GM23338 (cell line): ENCODE measurements around the gene KIF1A. TPM values are rescaled to one million over a fixed set of nuclear protein-coding genes. Genes with fewer than 3 reads are reported as not detected.

Experiments
- ATAC-seq: fragments of 200-7000 bp; cut with Tn5 transposase; 3 replicates; pipeline ENCODE4 v1.9.1; 2020
- DNase-seq: peaks from one replicate; pipeline ENCODE4 v3.0.0-alpha.2; 2015; ENCODE audit warnings: low spot score
- H2AFZ ChIP-seq: fragments of 200-600 bp; sonication (generic); 2 replicates; pipeline ENCODE4 v1.8.0; 2016; ENCODE audit warnings: antibody characterized with exemption, mild to moderate bottlenecking, moderate library complexity
- H3F3A ChIP-seq: fragments of 200-600 bp; sonication (generic); replicated peaks from 2 replicates; pipeline ENCODE4 v1.8.0; 2017; ENCODE audit warnings: antibody characterized with exemption, mixed run types, low read depth
- H3K27ac ChIP-seq: fragments of 200-600 bp; sonication (generic); 2 replicates; pipeline ENCODE4 v1.6.1; 2016; ENCODE audit warnings: low read depth
- H3K27me3 ChIP-seq: fragments of 200-600 bp; sonication (generic); 2 replicates; pipeline ENCODE4 v1.8.0; 2016; ENCODE audit warnings: mild to moderate bottlenecking, mixed run types, moderate library complexity; ENCODE audit not compliant: insufficient read depth
- H3K36me3 ChIP-seq: fragments of 200-600 bp; sonication (generic); 2 replicates; pipeline ENCODE4 v1.8.0; 2016; ENCODE audit warnings: mild to moderate bottlenecking; ENCODE audit not compliant: insufficient read depth
- H3K4me1 ChIP-seq: fragments of 200-600 bp; sonication (generic); 2 replicates; pipeline ENCODE4 v1.8.0; 2016; ENCODE audit warnings: mild to moderate bottlenecking, moderate library complexity; ENCODE audit not compliant: insufficient read depth
- H3K4me2 ChIP-seq: fragments of 200-600 bp; sonication (generic); 2 replicates; pipeline ENCODE4 v1.7.1; 2017; ENCODE audit warnings: mixed run types
- H3K4me3 ChIP-seq: fragments of 200-600 bp; sonication (generic); 2 replicates; pipeline ENCODE4 v1.6.1; 2016; ENCODE audit warnings: mixed run types
- H3K79me2 ChIP-seq: fragments of 200-600 bp; sonication (generic); replicated peaks from 2 replicates; pipeline ENCODE4 v1.8.0; 2017; ENCODE audit warnings: mild to moderate bottlenecking; ENCODE audit not compliant: insufficient read depth
- H3K9me2 ChIP-seq: fragments of 200-600 bp; sonication (generic); 2 replicates; pipeline ENCODE4 v1.8.0; 2017; ENCODE audit not compliant: insufficient read depth
- H4K20me1 ChIP-seq: fragments of 200-600 bp; sonication (generic); replicated peaks from 2 replicates; pipeline ENCODE4 v1.8.0; 2017; ENCODE audit warnings: mild to moderate bottlenecking; ENCODE audit not compliant: insufficient read depth
- H3K27ac Mint-ChIP-seq: 2 replicates; pipeline ENCODE4 v1.8.0; 2020; ENCODE audit warnings: inconsistent platforms, mild to moderate bottlenecking, moderate library complexity, mixed read lengths
- H3K27me3 Mint-ChIP-seq: 3 replicates; pipeline ENCODE4 v1.8.0; 2022; ENCODE audit warnings: low read depth, mild to moderate bottlenecking, moderate library complexity, mixed read lengths, inconsistent platforms; ENCODE audit not compliant: insufficient read depth, poor library complexity
- H3K36me3 Mint-ChIP-seq: 3 replicates; pipeline ENCODE4 v1.8.0; 2021; ENCODE audit warnings: low read depth, mild to moderate bottlenecking, inconsistent platforms, moderate library complexity, mixed read lengths
- H3K4me1 Mint-ChIP-seq: 3 replicates; pipeline ENCODE4 v1.8.0; 2020; ENCODE audit warnings: mild to moderate bottlenecking, inconsistent platforms, mixed read lengths
- H3K4me3 Mint-ChIP-seq: 3 replicates; pipeline ENCODE4 v1.8.0; 2021; ENCODE audit warnings: moderate library complexity, mild to moderate bottlenecking, inconsistent platforms, mixed read lengths
- H3K9me3 Mint-ChIP-seq: 3 replicates; pipeline ENCODE4 v1.8.0; 2020; ENCODE audit warnings: moderate library complexity, mild to moderate bottlenecking, inconsistent platforms, mixed read lengths
- CREB1 ChIP-seq: fragments of 250-450 bp; sonication (Bioruptor Pico); IDR thresholded peaks from 2 replicates; pipeline ENCODE4 v1.5.0; 2020; ENCODE audit warnings: low read depth, mild to moderate bottlenecking, moderate library complexity
- EZH2 ChIP-seq: fragments of 200-600 bp; sonication (generic); IDR thresholded peaks from one replicate; pipeline ENCODE4 v1.8.0; 2017; ENCODE audit warnings: antibody characterized with exemption, mild to moderate bottlenecking, low read depth; ENCODE audit not compliant: unreplicated experiment
- EZH2phosphoT487 ChIP-seq: fragments of 200-600 bp; sonication (generic); IDR thresholded peaks from one replicate; pipeline ENCODE4 v1.8.1; 2018; ENCODE audit warnings: antibody characterized with exemption; ENCODE audit not compliant: unreplicated experiment
- JUNB ChIP-seq: IDR thresholded peaks from one replicate; pipeline ENCODE4 v1.6.1; 2016; ENCODE audit warnings: antibody characterized with exemption; ENCODE audit not compliant: unreplicated experiment
- NANOG ChIP-seq: IDR thresholded peaks from 2 replicates; pipeline ENCODE4 v1.6.1; 2016; ENCODE audit warnings: antibody characterized with exemption, borderline replicate concordance
- POLR2AphosphoS5 ChIP-seq: IDR thresholded peaks from 2 replicates; pipeline ENCODE4 v1.6.1; 2016; ENCODE audit warnings: antibody characterized with exemption, low read depth
- STAT1 ChIP-seq: IDR thresholded peaks from one replicate; pipeline ENCODE4 v1.6.1; 2016; ENCODE audit warnings: antibody characterized with exemption; ENCODE audit not compliant: unreplicated experiment
- ZNF114 ChIP-seq: fragments of 250-450 bp; sonication (Bioruptor Pico); IDR thresholded peaks from 2 replicates; pipeline ENCODE4 v1.5.0; 2020; ENCODE audit warnings: mild to moderate bottlenecking, moderate library complexity
- ZNF331 ChIP-seq: fragments of 250-450 bp; sonication (Bioruptor Pico); IDR thresholded peaks from 2 replicates; pipeline ENCODE4 v1.5.0; 2020; ENCODE audit warnings: low read depth, mild to moderate bottlenecking, moderate library complexity
- polyA plus RNA-seq: library from polyadenylated mRNA; unstranded; fragments of >200 nt; fragmentation: Nextera tagmentation; extraction: Ambion mirVana; gene quantifications from 2 replicates; pipeline ENCODE4 v1.2.1, GENCODE V29; 2016
- total RNA-seq: library from RNA; depleted of rRNA; stranded (reverse); fragments of >200 nt; shearing (Covaris generic); gene quantifications from 2 replicates; pipeline ENCODE4 v1.2.3, GENCODE V29; 2014
- TF ChIP-seq, protein P1 (sequence below): fragments of 250-450 bp; sonication (Bioruptor Pico); IDR thresholded peaks from 2 replicates; pipeline ENCODE4 v1.5.0; 2020; ENCODE audit warnings: mild to moderate bottlenecking, moderate library complexity
- TF ChIP-seq, protein P2 (sequence below), 2 experiments: fragments of 200-600 bp in 1 of 2; sonication (generic) in 1 of 2; conservative IDR thresholded peaks; 2 replicates each; pipeline versions ENCODE4 v1.5.1 to v1.6.1; 2016 to 2017; ENCODE audit warnings: antibody characterized with exemption in 2 of 2, low read depth in 2 of 2, mild to moderate bottlenecking in 2 of 2, moderate library complexity in 1 of 2
- TF ChIP-seq, protein P3 (sequence below): IDR thresholded peaks from one replicate; pipeline ENCODE4 v1.6.1; 2018; ENCODE audit warnings: antibody characterized with exemption; ENCODE audit not compliant: unreplicated experiment
- TF ChIP-seq, protein P4 (sequence below): IDR thresholded peaks from 2 replicates; pipeline ENCODE4 v1.6.1; 2016; ENCODE audit warnings: antibody characterized with exemption

The KIF1A gene
- total and polyA plus RNA-seq, 2 experiments from 2014 or later: 169 to 214 TPM

DNA sequence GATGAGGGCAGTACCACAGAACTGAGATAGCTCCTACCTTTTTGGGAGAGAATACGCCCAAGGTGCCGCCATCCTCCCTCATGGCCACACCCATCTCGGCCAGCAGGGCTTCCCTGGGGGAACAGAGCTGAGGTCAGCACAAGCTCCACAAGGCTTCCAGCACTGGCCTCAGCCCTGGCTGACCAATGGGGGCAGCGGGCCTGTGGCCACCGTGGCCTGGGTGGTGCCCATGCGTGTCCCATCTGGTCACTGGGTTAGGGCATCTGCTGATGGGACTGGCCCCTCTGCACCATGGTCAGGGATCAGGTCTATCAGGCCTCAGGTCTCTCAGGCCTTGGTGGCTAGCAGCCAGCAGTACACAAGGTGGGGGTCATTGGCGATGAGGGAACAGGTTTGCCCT is 50.9 kb downstream of the KIF1A start:
- Histone ChIP-seq H3K4me2 (no peak overlapping the region), H4K20me1 (no peaks in the 10 kb centered on the region; the same call in 1 of the 2 replicates), H3K9me2 (no peaks in the 10 kb centered on the region), H2AFZ (no peak overlapping the region), H3K79me2 (no peaks in the 10 kb centered on the region), H3K4me1 (no peaks in the 10 kb centered on the region), H3K27me3 (no peaks in the 10 kb centered on the region), H3F3A (no peaks in the 10 kb centered on the region), H3K36me3 (peaks cover 23% of the 10 kb centered on the region), H3K4me3 (no peak overlapping the region), H3K27ac (no peak overlapping the region)
- no peak for DNase-seq
- TF ChIP-seq POLR2AphosphoS5 (no peak), CREB1 (CRISPR knock-in tag) (no peak), JUNB (no peak), EZH2 (no peak), ZNF114 (CRISPR knock-in tag) (no peak), STAT1 (no peak), EZH2phosphoT487 (no peak), ZNF331 (CRISPR knock-in tag) (no peak), NANOG (no peak)
- TF ChIP-seq, protein P1, sequence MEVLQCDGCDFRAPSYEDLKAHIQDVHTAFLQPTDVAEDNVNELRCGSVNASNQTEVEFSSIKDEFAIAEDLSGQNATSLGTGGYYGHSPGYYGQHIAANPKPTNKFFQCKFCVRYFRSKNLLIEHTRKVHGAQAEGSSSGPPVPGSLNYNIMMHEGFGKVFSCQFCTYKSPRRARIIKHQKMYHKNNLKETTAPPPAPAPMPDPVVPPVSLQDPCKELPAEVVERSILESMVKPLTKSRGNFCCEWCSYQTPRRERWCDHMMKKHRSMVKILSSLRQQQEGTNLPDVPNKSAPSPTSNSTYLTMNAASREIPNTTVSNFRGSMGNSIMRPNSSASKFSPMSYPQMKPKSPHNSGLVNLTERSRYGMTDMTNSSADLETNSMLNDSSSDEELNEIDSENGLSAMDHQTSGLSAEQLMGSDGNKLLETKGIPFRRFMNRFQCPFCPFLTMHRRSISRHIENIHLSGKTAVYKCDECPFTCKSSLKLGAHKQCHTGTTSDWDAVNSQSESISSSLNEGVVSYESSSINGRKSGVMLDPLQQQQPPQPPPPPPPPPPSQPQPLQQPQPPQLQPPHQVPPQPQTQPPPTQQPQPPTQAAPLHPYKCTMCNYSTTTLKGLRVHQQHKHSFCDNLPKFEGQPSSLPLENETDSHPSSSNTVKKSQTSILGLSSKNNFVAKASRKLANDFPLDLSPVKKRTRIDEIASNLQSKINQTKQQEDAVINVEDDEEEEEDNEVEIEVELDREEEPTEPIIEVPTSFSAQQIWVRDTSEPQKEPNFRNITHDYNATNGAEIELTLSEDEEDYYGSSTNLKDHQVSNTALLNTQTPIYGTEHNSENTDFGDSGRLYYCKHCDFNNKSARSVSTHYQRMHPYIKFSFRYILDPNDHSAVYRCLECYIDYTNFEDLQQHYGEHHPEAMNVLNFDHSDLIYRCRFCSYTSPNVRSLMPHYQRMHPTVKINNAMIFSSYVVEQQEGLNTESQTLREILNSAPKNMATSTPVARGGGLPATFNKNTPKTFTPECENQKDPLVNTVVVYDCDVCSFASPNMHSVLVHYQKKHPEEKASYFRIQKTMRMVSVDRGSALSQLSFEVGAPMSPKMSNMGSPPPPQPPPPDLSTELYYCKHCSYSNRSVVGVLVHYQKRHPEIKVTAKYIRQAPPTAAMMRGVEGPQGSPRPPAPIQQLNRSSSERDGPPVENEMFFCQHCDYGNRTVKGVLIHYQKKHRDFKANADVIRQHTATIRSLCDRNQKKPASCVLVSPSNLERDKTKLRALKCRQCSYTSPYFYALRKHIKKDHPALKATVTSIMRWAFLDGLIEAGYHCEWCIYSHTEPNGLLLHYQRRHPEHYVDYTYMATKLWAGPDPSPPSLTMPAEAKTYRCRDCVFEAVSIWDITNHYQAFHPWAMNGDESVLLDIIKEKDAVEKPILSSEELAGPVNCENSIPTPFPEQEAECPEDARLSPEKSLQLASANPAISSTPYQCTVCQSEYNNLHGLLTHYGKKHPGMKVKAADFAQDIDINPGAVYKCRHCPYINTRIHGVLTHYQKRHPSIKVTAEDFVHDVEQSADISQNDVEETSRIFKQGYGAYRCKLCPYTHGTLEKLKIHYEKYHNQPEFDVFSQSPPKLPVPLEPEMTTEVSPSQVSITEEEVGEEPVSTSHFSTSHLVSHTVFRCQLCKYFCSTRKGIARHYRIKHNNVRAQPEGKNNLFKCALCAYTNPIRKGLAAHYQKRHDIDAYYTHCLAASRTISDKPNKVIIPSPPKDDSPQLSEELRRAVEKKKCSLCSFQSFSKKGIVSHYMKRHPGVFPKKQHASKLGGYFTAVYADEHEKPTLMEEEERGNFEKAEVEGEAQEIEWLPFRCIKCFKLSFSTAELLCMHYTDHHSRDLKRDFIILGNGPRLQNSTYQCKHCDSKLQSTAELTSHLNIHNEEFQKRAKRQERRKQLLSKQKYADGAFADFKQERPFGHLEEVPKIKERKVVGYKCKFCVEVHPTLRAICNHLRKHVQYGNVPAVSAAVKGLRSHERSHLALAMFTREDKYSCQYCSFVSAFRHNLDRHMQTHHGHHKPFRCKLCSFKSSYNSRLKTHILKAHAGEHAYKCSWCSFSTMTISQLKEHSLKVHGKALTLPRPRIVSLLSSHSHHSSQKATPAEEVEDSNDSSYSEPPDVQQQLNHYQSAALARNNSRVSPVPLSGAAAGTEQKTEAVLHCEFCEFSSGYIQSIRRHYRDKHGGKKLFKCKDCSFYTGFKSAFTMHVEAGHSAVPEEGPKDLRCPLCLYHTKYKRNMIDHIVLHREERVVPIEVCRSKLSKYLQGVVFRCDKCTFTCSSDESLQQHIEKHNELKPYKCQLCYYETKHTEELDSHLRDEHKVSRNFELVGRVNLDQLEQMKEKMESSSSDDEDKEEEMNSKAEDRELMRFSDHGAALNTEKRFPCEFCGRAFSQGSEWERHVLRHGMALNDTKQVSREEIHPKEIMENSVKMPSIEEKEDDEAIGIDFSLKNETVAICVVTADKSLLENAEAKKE (CRISPR knock-in tag): no peak
- TF ChIP-seq, protein P2, sequence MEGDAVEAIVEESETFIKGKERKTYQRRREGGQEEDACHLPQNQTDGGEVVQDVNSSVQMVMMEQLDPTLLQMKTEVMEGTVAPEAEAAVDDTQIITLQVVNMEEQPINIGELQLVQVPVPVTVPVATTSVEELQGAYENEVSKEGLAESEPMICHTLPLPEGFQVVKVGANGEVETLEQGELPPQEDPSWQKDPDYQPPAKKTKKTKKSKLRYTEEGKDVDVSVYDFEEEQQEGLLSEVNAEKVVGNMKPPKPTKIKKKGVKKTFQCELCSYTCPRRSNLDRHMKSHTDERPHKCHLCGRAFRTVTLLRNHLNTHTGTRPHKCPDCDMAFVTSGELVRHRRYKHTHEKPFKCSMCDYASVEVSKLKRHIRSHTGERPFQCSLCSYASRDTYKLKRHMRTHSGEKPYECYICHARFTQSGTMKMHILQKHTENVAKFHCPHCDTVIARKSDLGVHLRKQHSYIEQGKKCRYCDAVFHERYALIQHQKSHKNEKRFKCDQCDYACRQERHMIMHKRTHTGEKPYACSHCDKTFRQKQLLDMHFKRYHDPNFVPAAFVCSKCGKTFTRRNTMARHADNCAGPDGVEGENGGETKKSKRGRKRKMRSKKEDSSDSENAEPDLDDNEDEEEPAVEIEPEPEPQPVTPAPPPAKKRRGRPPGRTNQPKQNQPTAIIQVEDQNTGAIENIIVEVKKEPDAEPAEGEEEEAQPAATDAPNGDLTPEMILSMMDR (conservative IDR thresholded peaks at IDR 0.05; ENCODE audit: low read depth in 2 of 2): no peak
- TF ChIP-seq, protein P3, sequence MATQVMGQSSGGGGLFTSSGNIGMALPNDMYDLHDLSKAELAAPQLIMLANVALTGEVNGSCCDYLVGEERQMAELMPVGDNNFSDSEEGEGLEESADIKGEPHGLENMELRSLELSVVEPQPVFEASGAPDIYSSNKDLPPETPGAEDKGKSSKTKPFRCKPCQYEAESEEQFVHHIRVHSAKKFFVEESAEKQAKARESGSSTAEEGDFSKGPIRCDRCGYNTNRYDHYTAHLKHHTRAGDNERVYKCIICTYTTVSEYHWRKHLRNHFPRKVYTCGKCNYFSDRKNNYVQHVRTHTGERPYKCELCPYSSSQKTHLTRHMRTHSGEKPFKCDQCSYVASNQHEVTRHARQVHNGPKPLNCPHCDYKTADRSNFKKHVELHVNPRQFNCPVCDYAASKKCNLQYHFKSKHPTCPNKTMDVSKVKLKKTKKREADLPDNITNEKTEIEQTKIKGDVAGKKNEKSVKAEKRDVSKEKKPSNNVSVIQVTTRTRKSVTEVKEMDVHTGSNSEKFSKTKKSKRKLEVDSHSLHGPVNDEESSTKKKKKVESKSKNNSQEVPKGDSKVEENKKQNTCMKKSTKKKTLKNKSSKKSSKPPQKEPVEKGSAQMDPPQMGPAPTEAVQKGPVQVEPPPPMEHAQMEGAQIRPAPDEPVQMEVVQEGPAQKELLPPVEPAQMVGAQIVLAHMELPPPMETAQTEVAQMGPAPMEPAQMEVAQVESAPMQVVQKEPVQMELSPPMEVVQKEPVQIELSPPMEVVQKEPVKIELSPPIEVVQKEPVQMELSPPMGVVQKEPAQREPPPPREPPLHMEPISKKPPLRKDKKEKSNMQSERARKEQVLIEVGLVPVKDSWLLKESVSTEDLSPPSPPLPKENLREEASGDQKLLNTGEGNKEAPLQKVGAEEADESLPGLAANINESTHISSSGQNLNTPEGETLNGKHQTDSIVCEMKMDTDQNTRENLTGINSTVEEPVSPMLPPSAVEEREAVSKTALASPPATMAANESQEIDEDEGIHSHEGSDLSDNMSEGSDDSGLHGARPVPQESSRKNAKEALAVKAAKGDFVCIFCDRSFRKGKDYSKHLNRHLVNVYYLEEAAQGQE: no peak
- TF ChIP-seq, protein P4, sequence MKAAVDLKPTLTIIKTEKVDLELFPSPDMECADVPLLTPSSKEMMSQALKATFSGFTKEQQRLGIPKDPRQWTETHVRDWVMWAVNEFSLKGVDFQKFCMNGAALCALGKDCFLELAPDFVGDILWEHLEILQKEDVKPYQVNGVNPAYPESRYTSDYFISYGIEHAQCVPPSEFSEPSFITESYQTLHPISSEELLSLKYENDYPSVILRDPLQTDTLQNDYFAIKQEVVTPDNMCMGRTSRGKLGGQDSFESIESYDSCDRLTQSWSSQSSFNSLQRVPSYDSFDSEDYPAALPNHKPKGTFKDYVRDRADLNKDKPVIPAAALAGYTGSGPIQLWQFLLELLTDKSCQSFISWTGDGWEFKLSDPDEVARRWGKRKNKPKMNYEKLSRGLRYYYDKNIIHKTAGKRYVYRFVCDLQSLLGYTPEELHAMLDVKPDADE: no peak
- no peaks in the 10 kb centered on the region for H3K4me1 Mint-ChIP-seq
- peaks cover 12% of the 10 kb centered on the region for H3K27me3 Mint-ChIP-seq
- no peak overlapping the region for H3K4me3 Mint-ChIP-seq
- H3K27ac Mint-ChIP-seq: no peak overlapping the region
- H3K36me3 Mint-ChIP-seq: peaks cover 88% of the 10 kb centered on the region
- no peaks in the 10 kb centered on the region for H3K9me3 Mint-ChIP-seq
- ATAC-seq: no peak
